Stimulated activated CD4-positive, alpha-beta T cell treated with anti-CD3 and anti-CD28 coated beads, Interleukin-2, amount 100 ng/mL, for 4 hours (primary cell): ENCODE measurements around the gene KIAA1958.

Source experiments
- DNase-seq: peaks from one replicate; pipeline ENCODE4 v3.0.0-alpha.2; 2020; ENCODE audit warnings: low read depth

Gene KIAA1958, protein sequence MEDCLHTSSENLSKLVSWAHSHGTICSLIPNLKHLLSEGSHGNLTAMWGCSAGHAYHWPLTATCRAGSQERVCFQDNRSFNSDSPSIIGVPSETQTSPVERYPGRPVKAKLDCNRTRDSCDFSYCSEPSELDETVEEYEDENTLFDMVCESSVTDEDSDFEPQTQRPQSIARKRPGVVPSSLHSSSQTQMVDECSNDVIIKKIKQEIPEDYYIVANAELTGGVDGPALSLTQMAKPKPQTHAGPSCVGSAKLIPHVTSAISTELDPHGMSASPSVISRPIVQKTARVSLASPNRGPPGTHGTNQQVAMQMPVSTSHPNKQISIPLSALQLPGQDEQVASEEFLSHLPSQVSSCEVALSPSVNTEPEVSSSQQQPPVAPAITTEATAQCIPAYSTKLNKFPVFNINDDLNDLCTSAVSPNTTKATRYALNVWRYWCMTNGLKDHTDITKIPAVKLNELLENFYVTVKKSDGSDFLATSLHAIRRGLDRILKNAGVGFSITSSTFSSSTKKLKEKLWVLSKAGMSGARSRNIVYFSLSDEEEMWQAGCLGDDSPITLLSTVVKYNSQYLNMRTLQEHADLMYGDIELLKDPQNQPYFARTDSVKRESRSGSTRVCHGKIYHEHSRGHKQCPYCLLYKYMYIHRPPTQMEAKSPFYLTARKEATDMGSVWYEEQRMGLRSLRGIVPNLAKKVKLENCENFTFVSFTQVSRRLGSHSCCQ

DNA sequence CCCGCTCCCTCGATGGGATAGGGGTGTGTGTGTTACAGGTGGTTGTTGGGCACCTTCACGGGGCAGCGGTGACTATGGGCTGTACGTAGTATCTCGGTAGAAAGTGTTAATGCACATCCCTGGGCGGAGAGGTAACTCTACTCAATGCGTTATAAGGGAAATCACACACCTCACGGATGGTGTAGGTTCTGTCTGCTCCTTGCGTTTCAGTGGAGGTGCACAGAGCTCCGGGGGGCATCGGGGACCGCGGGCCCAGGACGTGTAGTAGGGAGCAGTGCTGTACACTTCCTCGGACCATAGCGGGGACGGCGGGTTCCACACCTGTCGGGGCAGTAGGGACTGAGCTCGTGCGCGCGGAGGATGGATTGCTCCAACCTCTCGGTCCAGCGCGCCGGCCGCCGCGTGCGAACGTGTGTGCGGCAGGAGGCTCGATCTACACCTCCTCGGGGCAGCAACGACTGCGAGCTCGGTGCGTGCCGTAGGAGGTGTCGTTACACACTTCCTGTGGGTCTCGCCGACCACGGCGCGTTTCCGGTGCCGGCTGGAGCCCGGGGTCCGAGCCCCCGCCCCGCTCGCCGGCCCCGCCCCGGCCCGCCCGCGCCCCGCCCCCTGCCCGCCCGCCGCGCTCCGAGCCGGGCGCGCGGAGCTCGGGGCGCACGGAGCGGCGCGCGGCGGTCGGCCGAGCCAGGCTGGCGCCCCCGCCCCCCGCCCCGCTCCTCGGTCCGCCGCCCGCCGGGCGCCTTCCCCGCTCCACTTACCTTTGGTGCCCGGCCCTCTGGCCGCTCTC, at the start of gene KIAA1958:
KIAA1958 (plus strand) TSS at position 607 of the 787 bp plus-strand sequence. CDS start 87,254 bp downstream, outside the sequence.
- DNase-seq: peak; percentile 74

DNA sequence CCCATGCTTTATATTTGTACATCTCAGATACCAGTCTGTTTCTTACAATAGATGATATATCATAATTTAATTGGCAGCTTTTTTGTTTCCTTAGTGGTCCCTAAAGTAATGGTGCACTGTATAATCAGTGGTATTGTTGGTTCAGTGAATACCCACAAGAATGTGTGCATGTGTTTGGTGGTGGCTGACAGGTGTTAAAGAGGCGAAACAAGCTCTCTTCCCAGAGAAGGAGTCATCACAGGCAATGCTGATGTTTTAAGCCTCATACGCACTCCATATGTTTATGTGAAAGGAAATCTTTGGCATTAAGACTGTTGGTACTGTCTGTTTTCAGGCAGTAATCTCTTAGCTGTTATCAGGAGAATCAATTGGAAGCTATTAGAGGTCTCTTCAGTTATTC, 49.2 kb upstream of the KIAA1958 start:
- no peak for DNase-seq

DNA sequence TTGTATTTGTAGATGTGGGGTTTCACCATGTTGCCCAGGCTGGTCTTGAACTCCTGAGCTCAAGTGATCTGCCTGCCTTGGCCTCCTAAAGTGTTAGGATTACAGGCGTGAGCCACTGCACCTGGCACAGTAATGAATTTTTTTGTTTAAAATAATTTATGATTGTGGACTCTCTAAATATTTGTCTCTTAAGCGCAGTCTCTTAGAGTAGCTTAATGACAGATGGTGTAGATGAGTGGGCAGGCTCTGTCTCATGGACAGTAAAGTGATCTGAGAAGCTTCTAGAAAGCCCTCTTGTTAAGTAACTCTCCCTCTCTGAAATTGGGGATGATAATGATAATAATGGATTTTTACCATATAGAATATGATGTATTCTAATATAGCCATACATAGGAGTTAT, 47.5 kb upstream of the KIAA1958 start:
- DNase-seq: no peak

DNA sequence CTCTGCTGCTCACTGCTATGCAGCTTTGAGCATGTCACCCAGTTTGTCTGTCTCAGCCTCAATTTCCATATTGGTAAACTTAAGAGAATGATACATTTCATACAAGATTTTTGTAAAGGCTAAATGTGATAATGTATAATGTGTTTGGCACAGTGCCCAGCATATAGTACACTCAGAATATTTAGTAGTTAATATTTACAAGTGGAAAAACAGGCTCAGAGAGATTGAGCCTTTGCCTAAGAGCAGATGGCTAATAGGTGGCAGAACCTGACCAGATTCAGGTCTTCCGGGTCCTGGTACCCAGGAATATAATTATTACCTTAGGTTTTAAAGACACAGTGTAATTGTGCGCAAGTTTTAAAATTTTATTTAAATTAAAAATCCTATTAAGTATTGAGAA, 46.8 kb upstream of the KIAA1958 start:
- DNase-seq: no peak

DNA sequence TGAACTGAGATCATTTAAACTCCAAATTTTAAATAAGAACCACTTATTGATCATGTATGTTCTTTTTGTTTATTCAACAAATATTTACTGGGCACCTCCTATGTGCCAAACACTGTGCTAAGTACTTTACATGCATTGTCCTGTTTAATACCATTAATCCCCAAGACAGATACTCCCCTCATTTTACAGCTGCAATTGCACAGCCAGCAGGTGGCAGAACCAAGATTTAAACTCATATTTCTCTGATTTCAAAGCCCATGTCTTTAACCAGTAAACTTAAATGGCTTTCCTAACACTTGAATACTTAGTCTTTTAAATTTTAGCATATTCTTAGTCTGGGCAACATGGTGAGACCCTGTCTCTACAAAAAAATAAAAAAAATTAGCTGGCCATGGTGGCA, 43.4 kb upstream of the KIAA1958 start:
- no peak for DNase-seq

DNA sequence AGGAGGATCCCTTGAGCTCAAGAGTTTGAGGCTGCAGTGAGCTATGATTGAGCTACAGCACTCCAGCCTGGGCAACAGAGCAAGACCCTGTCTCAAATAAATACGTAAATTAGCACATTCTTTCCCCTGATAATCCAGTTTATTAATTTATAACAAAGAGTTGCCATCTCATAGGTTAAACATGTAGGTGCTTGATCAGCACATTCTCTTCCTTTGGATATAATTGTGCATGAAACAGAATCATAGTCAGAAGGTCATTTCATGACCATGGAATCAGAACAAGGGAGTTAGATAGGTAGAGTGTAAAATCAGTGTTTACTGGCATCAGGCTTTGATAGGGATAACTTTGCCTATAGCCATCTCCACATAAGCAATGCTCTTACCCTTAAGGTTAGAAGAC, 43.0 kb upstream of the KIAA1958 start:
- no peak for DNase-seq

DNA sequence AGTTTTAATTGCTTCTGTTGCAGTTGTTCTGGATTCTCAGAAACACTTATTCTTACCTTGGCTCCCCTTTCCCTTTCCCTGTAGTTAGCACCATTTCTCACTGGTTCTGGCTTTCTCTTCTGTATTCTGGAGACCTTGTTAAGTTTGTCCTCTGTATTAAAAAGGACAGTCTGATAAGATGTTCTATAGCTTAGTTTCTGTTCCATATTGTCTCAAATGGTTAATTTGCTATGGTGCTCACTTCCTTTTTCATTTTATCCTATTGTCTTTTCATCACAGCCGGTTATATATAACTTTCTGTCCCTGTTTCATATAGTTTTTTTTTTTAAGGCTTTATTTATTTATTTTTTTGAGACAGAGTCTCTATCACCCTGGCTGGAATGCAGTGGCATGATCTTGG, 41.4 kb upstream of the KIAA1958 start:
- DNase-seq: no peak

DNA sequence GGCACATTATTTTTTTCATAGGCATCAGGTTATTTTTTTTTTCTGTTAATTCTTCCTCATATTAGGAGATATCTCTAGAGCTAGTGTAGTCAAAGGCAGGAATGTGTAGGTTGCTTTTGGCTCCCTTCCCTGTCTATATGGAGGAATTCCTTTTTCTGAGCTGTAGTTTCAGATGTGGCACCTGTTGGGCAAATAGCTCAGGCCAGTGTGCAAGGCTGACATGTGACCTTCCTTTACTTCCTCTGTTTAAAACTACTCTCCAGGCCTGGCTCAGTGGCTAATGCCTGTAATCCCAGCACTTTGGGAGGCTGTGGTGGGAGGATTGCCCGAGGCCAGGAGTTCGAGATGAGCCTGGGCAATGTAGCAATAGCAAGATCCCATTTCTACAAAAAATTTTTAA, 40.5 kb upstream of the KIAA1958 start:
- no peak for DNase-seq

DNA sequence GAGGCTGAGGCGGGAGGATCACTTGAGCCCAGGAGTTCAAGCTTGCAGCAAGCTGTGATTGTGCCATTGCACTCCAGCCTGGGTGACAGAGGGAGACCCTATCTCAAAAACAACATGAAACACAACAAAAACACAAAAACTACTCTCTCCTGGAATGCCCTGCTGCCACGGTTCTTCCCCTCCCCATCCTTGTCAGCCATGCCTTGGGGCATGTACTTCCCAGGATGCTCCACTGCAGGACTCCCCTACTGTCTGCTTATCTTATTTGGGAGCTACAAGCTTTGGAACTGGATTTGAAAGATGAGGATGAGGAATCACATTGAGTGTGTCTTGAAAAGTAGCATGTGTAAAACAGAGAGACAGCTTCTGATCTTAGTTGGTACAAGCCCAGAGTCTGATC, 40.1 kb upstream of the KIAA1958 start:
- no peak for DNase-seq

DNA sequence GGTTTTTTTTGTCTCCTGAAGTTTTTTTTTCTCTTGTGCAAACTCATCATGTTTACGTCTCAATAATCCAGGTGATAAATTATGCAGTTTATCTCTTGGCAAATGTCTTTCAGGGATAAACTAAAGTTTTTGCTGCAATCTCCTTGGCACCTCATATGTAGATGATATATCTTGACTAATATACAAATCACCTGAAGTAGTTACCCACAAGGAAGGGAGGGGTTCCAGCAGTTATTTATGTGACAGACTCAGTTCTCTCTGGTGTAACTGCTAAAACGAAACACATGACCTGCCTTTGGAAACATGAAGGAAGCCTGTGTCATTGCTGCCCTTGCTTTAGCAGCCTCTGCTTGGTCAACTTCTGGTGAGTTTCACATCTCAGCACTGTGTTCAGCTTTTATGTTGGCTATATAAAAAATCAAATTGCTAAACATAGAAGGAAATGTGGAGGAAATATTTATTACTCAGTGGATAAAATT, 39.3 kb upstream of the KIAA1958 start:
- no peak for DNase-seq

DNA sequence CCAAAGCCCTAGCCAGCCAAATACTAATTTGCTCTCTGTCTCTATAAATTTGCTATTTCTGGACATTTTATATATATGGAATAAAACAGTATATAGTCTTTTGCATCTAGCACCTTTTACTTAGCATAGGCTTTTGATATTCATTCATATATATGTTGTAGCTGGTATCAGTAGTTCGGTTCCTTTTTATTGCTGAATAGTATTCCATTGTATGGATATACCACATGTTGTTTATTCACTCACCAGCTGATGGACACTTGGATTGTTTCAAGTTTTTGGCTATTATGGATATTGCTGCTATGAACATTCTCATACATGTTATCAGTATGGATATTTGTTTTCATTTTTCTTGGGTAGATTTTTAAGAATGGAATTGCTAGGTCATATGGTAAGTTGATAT, 23.8 kb upstream of the KIAA1958 start:
- no peak for DNase-seq

DNA sequence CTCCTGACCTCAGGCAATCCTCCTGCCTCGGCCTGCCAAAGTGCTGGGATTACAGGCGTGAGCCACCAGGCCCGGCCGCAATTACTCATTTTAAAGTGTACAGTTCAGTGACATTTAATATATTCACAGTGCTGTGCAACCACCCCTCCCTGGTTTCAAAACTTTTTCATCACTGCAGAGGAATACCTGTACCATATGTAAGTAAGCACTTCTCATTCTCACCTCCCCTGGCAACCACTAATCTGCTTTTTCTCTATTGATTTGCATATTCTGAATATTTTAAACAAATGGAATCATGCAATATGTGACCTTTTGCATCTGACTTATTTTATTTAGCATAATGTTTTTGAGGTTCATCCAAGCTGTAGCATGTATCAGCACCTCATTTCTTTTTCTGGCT, 21.3 kb upstream of the KIAA1958 start:
- no peak for DNase-seq

DNA sequence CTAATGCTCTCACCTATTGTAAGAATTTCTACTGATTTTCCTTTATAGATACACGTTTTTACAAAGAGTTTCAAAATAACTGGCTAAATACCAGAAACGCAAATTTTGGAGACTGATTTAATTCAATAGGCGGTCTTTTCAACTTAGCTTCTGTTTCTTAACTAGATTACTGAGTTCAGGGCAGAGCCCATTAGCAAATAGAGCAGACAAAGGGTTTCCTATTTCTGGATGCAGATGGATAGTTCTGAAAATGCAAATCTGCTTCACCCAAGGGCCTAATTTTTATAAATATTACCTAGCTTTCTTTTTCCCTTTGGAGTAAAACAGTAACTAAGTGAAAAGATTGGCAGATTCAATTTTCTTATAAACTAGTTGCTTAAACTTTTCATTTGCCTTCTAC, 13.6 kb upstream of the KIAA1958 start:
- DNase-seq: no peak

DNA sequence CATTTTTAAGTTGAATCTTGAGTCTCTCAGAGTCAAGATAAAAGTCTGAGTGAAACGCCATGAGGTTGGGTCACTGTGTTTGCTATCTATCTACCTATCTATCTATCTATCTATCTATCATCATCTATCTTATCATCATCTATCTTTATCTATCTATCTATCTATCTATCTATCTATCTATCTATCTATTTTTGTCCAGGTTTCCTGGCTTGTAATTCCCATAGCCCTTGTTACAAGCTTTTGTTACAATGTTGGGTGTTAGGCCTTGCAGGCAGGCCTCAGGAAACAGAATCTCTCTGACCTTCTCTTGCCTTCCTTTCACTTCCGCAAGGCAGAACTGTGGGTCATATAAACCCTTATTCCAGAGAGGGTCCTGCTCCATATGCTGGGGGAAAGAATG, 12.6 kb upstream of the KIAA1958 start:
- DNase-seq: no peak

DNA sequence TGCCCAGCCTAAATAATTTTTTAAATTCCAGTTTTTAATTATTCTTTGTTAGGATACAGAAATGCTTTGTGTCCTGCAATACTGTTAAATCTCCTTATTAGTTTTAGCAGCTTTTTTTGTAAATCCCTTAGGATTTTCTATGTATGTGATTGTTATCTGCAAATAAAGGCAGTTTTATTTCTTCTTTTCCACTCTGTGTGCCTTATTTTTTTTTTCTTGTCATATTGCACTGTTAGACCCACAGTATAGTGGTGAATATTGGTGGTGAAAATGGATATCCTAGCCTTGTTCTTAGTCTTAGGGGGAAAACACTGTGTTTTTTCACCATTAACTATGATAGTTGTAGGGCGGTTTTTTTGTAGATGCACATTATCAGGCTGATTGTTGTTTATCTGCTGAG, 11.3 kb upstream of the KIAA1958 start:
- no peak for DNase-seq

DNA sequence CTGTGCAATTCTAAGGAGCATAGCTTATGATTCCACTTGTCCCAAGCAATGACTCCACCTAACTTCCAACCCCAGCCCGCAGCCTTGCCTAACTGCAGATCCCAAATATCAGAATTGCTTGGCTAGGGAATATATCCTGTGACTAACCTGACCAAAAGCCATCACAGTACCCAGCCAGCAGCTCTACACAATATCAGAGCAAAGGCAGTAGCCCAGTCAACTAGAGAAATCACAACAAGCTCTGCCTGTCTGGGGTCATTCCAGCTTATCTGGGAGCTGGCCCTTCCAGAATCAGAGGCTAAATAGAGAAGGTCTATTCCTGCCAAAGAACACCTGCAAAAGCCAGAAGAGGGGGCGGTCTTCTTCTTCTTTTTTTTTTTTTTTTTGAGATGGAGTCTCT, 9.3 kb upstream of the KIAA1958 start:
- no peak for DNase-seq

DNA sequence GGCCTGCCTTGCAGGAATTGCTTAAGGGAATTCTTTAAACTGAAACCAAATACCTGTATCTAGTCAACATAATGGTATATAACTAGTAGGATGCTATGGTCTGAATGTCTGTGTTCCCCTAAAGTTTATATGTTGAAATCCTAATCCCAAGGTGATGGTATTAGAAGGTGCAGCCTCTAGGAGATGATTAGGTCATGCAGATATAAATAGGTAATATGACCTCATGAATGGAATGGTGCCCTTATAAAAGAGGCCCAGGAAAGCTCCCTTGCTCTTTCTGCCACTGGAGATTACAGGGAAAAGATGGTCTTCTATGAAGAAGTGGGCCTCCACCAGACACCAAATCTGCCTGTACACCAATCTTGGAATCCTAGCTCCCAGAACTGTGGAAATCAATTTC, 7.4 kb upstream of the KIAA1958 start:
- no peak for DNase-seq

DNA sequence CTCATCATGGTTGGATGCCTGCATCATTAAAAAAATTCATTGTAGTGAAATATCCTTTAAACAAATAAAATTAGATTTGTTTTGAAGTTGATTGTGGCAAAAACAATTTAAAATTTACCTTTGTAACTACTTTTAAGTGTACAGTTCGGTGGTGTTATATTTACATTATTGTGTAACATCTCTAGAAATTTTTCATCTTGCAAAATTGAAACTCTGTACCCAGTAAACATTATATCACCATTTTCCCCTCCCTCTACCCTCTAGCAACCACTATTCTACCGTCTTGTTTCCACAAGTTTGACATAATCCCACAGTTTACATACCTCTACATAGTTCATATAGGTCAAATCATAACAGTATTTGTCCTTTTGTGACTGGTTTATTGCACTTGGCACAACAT, 2.0 kb upstream of the KIAA1958 start:
- DNase-seq: no peak

DNA sequence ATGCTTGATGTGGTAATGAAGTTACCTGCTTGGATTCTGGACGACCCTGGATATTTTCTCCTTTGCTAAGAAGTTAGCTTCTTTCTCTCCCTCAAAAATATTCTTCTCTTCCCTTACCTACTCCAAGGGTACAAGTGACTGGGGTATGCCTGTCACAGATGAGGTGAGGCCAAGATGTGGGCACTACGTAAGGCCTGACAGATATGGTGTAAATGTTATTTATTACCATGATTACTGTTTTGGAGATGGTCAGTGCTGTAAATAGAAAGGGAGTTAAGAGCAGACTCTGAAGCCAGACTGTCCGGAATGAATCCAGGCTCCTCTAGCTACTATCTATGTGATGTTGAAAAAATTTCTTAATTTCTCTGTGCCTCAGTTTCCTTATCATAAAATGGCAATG, 1.1 kb upstream of the KIAA1958 start:
- no peak for DNase-seq

DNA sequence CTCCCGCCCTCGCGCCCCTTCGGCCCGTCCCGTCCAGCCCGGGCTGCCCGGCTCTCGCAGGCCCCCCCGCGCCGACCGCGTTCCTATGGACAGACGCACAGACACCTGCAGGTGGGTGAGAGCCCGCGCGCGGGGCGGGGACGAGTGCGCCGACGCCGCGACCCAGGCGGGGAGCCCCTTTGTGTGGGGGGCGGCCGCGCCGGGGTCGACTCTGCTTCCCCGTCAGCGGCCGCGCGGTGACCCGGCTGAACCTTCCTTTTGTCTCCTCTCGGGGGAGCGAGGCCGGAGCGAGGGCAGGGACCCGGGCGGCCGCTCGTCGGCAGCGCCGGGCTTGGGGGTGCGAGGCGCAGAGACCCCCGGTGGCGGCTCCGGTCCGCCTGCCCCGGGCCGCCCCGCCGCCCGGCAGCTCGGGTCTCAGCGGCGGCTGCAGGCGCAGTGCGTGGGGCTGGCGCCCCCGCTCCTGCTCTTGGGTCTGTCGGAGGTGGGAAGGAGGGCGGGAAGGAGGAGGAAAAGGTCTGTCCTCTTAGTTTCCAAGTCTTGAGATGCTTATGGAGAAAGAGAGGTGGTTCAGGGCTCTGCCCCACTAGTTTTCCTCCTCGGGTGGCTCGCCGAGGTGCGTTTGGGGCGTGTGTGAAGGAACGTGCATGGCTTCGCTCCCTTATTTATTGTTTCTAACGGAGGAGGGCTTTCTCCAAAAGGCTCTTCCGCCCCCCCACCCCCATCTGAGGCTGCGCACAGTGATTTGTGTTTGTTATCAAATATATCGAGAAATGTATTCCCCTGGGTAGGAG, 576 bp downstream of the KIAA1958 start:
- DNase-seq: peak; percentile 41

DNA sequence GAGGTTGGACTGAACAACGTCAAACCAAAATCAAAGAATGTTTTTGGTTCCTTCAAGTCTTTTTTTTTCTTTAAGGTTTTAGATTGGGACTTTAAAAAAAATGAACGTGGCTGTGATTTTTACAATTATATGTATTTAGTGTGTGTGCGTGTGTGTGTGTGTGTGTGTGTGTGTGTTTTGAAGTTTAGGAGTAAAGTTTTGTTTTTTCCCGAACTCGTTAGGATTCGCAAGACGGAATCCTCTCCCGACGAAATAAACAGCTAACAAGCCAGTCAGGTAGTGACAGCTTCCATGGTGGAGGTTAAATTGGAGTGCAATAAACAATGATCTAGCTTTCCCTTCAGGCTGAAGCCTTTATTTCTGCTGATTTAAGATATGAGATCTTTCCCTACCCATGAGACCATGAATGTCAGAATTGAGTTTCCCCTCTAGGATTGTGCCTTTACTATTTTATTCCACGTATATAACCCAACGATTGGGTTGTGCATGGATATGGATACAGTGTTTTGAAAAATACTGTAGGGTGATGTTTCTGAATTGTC, 1.2 kb downstream of the KIAA1958 start:
- no peak for DNase-seq
